Right lobe of liver (tissue), 4 donors: ENCODE measurements around the gene KLF16.

Experiments used
- CTCF ChIP-seq, 4 donors: fragments of 200-600 bp in 3 of 4; fragments of 450-650 bp in 1 of 4; IDR thresholded peaks; one replicate each; pipeline versions ENCODE4 v1.5.1 to v1.8.0; 2016 to 2022; ENCODE audit warnings: antibody characterized with exemption in 4 of 4, mild to moderate bottlenecking in 2 of 4
- POLR2A ChIP-seq: fragments of 450-650 bp; IDR thresholded peaks from one replicate; pipeline ENCODE4 v1.6.1; 2017; ENCODE audit warnings: antibody characterized with exemption, mild to moderate bottlenecking
- donor health status: DM: no; HTN: no; CAD: no.
- donor health status: DM: no; HTN: no; CAD: no.
- donor health status: DM: no; HTN: yes; CAD: no.

GRCh38 chr19:1906985-1907562 lies 43.7 kb upstream of the KLF16 start:
- TF ChIP-seq POLR2A (no peak), CTCF (IDR thresholded peaks at IDR 0.05) (no peak)
